ENCODE measurements around the gene KIAA1217.
"Not testable (repeated sequence)": the region's sequence is repeated elsewhere in the genome, so short reads cannot be mapped to it uniquely, and the experiment has no call there.

KIAA1217 gene

GRCh38 chr10:24299578-24300260 is 90.8 kb downstream of the KIAA1217 start:
- no peak for DNase-seq

- DNase-seq = no peak
Observed at GRCh38 chr10:24303522-24304310, 94.8 kb downstream of the KIAA1217 start.

GRCh38 chr10:24305551-24306506 is 96.9 kb downstream of the KIAA1217 start:
- no peak for DNase-seq

- DNase-seq = no peak
Observed at GRCh38 chr10:24306507-24306875, 97.6 kb downstream of the KIAA1217 start.

- DNase-seq = no peak
Observed at GRCh38 chr10:24307116-24307515, 98.2 kb downstream of the KIAA1217 start.

GRCh38 chr10:24307696-24308485 is 99.0 kb downstream of the KIAA1217 start:
- DNase-seq = no peak

GRCh38 chr10:24310104-24310503 is 101.2 kb downstream of the KIAA1217 start:
- no peak for DNase-seq

- DNase-seq = no peak
Observed at GRCh38 chr10:24311888-24312287, 103.0 kb downstream of the KIAA1217 start.

- DNase-seq = no peak
Observed at GRCh38 chr10:24313283-24313682, 104.3 kb downstream of the KIAA1217 start.

GRCh38 chr10:24315211-24315610 is 106.3 kb downstream of the KIAA1217 start:
- no peak for DNase-seq

GRCh38 chr10:24318517-24318916 is 109.6 kb downstream of the KIAA1217 start:
- no peak for DNase-seq

- no peak for DNase-seq
Observed at GRCh38 chr10:24320373-24320772, 111.4 kb downstream of the KIAA1217 start.

- DNase-seq = no peak
Observed at GRCh38 chr10:24324651-24325050, 115.7 kb downstream of the KIAA1217 start.

- DNase-seq = no peak
Observed at GRCh38 chr10:24331457-24331856, 122.5 kb downstream of the KIAA1217 start.

GRCh38 chr10:24333736-24334135 is 124.8 kb downstream of the KIAA1217 start:
- DNase-seq = no peak

- no peak for DNase-seq
Observed at GRCh38 chr10:24334279-24334939, 125.5 kb downstream of the KIAA1217 start.

GRCh38 chr10:24337723-24338122 is 128.8 kb downstream of the KIAA1217 start:
- not testable (repeated sequence) for DNase-seq

GRCh38 chr10:24339387-24339786 is 130.4 kb downstream of the KIAA1217 start:
- no peak for DNase-seq

- no peak for DNase-seq
Observed at GRCh38 chr10:24340446-24340845, 131.5 kb downstream of the KIAA1217 start.

GRCh38 chr10:24340883-24341282 is 131.9 kb downstream of the KIAA1217 start:
- DNase-seq = no peak

GRCh38 chr10:24341371-24341770 is 132.4 kb downstream of the KIAA1217 start:
- DNase-seq = no peak

- no peak for DNase-seq
Observed at GRCh38 chr10:24341897-24342296, 133.0 kb downstream of the KIAA1217 start.
